HepG2 (cell line): ENCODE data around the gene CSNK1D. TPM values are rescaled to one million over a fixed set of nuclear protein-coding genes. Genes with fewer than 3 reads are reported as not detected.

ENCODE experiments used
- EEA1 ChIP-seq: sonication (generic); formaldehyde crosslinking; IDR thresholded peaks from 2 replicates; pipeline ENCODE4 v1.5.1; 2020; ENCODE audit warnings: mild to moderate bottlenecking, missing genetic modification reagents, borderline replicate concordance
- GFI1 ChIP-seq: sonication (generic); formaldehyde crosslinking; IDR thresholded peaks from 2 replicates; pipeline ENCODE4 v1.5.0; 2020; ENCODE audit warnings: missing genetic modification reagents, mild to moderate bottlenecking, borderline replicate concordance
- HMGA1 ChIP-seq: sonication (generic); formaldehyde crosslinking; conservative IDR thresholded peaks from 2 replicates; pipeline ENCODE4 v1.4.0; 2020; ENCODE audit warnings: missing genetic modification reagents
- HNRNPK ChIP-seq: fragments of 200-400 bp; formaldehyde crosslinking; IDR thresholded peaks from 2 replicates; pipeline ENCODE4 v1.6.1; 2018; ENCODE audit warnings: low read length, low read depth, moderate library complexity, mild to moderate bottlenecking; ENCODE audit not compliant: poor library complexity, severe bottlenecking
- MED8 ChIP-seq: sonication (generic); formaldehyde crosslinking; IDR thresholded peaks from 2 replicates; pipeline ENCODE4 v1.8.1; 2023; ENCODE audit warnings: mild to moderate bottlenecking, missing genetic modification reagents; ENCODE audit not compliant: insufficient replicate concordance
- MTA1 ChIP-seq: sonication (generic); formaldehyde crosslinking; IDR thresholded peaks from 2 replicates; pipeline ENCODE4 v1.4.0; 2020; ENCODE audit warnings: missing genetic modification reagents, mild to moderate bottlenecking, borderline replicate concordance
- NBN ChIP-seq: fragments of 450-650 bp; conservative IDR thresholded peaks from 2 replicates; pipeline ENCODE4 v1.6.1; 2017
- NCOA1 ChIP-seq: sonication (generic); formaldehyde crosslinking; IDR thresholded peaks from 2 replicates; pipeline ENCODE4 v1.9.0; 2021; ENCODE audit warnings: missing genetic modification reagents
- NCOA2 ChIP-seq: sonication (generic); formaldehyde crosslinking; IDR thresholded peaks from 2 replicates; pipeline ENCODE4 v1.8.0; 2022; ENCODE audit warnings: inconsistent platforms
- NCOR1 ChIP-seq: fragments of 200-600 bp; sonication (generic); IDR thresholded peaks from 2 replicates; pipeline ENCODE4 v1.7.0; 2017; ENCODE audit warnings: antibody characterized with exemption, low read length, borderline replicate concordance
- PTBP1 ChIP-seq: fragments of 200-400 bp; formaldehyde crosslinking; IDR thresholded peaks from 2 replicates; pipeline ENCODE4 v1.6.1; 2018; ENCODE audit warnings: low read length, low read depth; ENCODE audit not compliant: poor library complexity, severe bottlenecking
- RARG ChIP-seq: sonication (generic); formaldehyde crosslinking; IDR thresholded peaks from 2 replicates; pipeline ENCODE4 v1.4.0; 2020; ENCODE audit warnings: low read depth, mild to moderate bottlenecking, missing genetic modification reagents
- SMAD3 ChIP-seq: sonication (generic); formaldehyde crosslinking; IDR thresholded peaks from 2 replicates; pipeline ENCODE4 v1.4.0; 2020; ENCODE audit warnings: missing genetic modification reagents
- SNRNP70 ChIP-seq: fragments of 200-400 bp; formaldehyde crosslinking; IDR thresholded peaks from 2 replicates; pipeline ENCODE4 v1.6.1; 2017; ENCODE audit warnings: mild to moderate bottlenecking, low read depth, low read length, moderate library complexity
- SP140L ChIP-seq: sonication (generic); formaldehyde crosslinking; IDR thresholded peaks from 2 replicates; pipeline ENCODE4 v1.4.0; 2020; ENCODE audit warnings: missing genetic modification reagents, borderline replicate concordance
- SP5 ChIP-seq: IDR thresholded peaks from 2 replicates; pipeline ENCODE4 v1.6.1; 2016; ENCODE audit warnings: low read depth, borderline replicate concordance
- ZNF12 ChIP-seq: sonication (generic); formaldehyde crosslinking; IDR thresholded peaks from 2 replicates; pipeline ENCODE4 v1.5.0; 2020; ENCODE audit warnings: missing genetic modification reagents
- ZNF160 ChIP-seq: sonication (generic); formaldehyde crosslinking; IDR thresholded peaks from 2 replicates; pipeline ENCODE4 v1.8.0; 2022; ENCODE audit warnings: mild to moderate bottlenecking, inconsistent platforms, missing genetic modification reagents
- ZNF33B ChIP-seq: sonication (generic); formaldehyde crosslinking; IDR thresholded peaks from 2 replicates; pipeline ENCODE4 v1.5.1; 2020; ENCODE audit warnings: mild to moderate bottlenecking, missing genetic modification reagents
- ZNF501 ChIP-seq: sonication (generic); formaldehyde crosslinking; IDR thresholded peaks from 2 replicates; pipeline ENCODE4 v1.5.1; 2020; ENCODE audit warnings: mild to moderate bottlenecking, moderate library complexity, missing genetic modification reagents
- polyA plus RNA-seq, 8 experiments: library from polyadenylated mRNA; depleted of rRNA in 3 of 8; stranded (reverse) in 7 of 8; unstranded in 1 of 8; fragments of >200 nt; fragmentation: Illumina TruSeq in 4 of 8; extraction: Trizol in 4 of 8; gene quantifications; 2 replicates each; pipeline versions ENCODE4 v1.2.1 to v1.2.3, GENCODE V29; 2011 to 2016; ENCODE audit warnings: low read depth in 4 of 8, missing spikeins in 1 of 8, mixed read lengths in 1 of 8; ENCODE audit not compliant: insufficient read depth in 1 of 8
- total RNA-seq, 5 experiments: library from RNA; depleted of rRNA; stranded (reverse); fragments of >200 nt; fragmentation: Illumina TruSeq; extraction: Trizol; gene quantifications; 2 replicates each; pipeline ENCODE4 v1.2.3, GENCODE V29; 2016; ENCODE audit warnings: low read depth in 1 of 5
- TF ChIP-seq, protein P1 (sequence below): sonication (generic); formaldehyde crosslinking; IDR thresholded peaks from 2 replicates; pipeline ENCODE4 v1.4.0; 2020; ENCODE audit warnings: mild to moderate bottlenecking, low read depth, missing genetic modification reagents
- TF ChIP-seq, protein P2 (sequence below): sonication (generic); formaldehyde crosslinking; IDR thresholded peaks from 2 replicates; pipeline ENCODE4 v1.9.0; 2022; ENCODE audit warnings: low read depth, missing genetic modification reagents
- TF ChIP-seq, protein P3 (sequence below): sonication (generic); formaldehyde crosslinking; IDR thresholded peaks from 2 replicates; pipeline ENCODE4 v1.4.0; 2020; ENCODE audit warnings: missing genetic modification reagents, low read depth, mild to moderate bottlenecking, borderline replicate concordance

Gene CSNK1D
- total and polyA plus RNA-seq, 2 of the 13 experiments (the other 11 are each of a cell fraction or from before 2014, with no cell fraction given): 31.5 to 128 TPM

DNA sequence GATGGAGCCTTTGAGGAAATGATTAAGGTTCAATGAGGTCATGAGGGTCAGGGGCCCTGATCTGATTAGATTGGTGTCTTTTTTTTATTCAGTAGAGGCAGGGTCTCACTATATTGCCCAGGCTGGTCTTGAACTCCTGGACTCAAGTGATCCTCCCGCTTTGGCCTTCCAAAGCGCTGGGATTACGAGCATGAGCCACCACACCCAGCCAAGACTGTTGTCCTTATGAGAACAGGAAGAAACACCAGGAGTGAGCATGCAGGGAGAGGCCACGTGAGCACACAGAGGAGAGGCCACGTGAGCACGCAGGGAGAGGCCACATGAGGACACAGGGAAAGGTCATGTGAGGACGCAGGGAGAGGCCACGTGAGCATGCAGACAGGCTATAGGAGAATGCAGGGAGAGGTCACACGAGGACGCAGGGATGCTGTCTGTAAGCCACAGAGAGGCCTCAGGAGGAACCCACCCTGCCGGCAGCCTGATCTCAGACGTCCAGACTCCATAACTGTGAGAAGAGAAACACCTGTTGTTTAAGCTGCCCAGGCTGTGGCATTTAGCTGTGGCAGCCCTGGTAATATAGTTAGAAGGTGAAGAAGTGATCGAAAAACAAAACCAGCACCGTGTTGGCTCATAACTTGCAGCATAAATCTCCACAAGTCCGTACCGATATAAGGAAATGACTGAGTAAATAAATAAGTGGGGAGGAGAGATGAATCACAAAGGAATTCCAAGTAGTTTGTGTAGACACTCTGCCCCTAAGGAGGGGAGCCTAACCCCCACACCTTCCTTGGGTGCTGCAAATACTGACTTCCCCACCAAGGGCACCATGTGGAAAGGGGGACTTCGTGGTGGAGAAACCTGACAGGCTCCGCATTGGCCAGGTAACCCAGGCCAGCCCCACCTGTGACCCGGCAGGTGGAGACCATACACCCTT lies 14.6 kb upstream of the CSNK1D start (continued):
- peak; percentile 84 for TF ChIP-seq ZNF501 (CRISPR knock-in tag)
- TF ChIP-seq ZNF33B: 0 out of 2 replicates have a peak, but pooled peaks have one; percentile 81
- TF ChIP-seq SNRNP70: no peak
- TF ChIP-seq, protein P1, sequence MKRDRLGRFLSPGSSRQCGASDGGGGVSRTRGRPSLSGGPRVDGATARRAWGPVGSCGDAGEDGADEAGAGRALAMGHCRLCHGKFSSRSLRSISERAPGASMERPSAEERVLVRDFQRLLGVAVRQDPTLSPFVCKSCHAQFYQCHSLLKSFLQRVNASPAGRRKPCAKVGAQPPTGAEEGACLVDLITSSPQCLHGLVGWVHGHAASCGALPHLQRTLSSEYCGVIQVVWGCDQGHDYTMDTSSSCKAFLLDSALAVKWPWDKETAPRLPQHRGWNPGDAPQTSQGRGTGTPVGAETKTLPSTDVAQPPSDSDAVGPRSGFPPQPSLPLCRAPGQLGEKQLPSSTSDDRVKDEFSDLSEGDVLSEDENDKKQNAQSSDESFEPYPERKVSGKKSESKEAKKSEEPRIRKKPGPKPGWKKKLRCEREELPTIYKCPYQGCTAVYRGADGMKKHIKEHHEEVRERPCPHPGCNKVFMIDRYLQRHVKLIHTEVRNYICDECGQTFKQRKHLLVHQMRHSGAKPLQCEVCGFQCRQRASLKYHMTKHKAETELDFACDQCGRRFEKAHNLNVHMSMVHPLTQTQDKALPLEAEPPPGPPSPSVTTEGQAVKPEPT: peak; percentile 91; the same call in 1 of the 2 replicates
- TF ChIP-seq ZNF160 (CRISPR knock-in tag): peak; percentile 89; the same call in 1 of the 2 replicates
- no peak for TF ChIP-seq HMGA1 (CRISPR knock-in tag)
- no peak for TF ChIP-seq PTBP1
- TF ChIP-seq MTA1 (CRISPR knock-in tag): peak; percentile 96
- no peak for TF ChIP-seq RARG (CRISPR knock-in tag)
- peak; percentile 70; the same call in 1 of the 2 replicates for TF ChIP-seq SP5 (CRISPR knock-in tag)
- TF ChIP-seq, protein P2, sequence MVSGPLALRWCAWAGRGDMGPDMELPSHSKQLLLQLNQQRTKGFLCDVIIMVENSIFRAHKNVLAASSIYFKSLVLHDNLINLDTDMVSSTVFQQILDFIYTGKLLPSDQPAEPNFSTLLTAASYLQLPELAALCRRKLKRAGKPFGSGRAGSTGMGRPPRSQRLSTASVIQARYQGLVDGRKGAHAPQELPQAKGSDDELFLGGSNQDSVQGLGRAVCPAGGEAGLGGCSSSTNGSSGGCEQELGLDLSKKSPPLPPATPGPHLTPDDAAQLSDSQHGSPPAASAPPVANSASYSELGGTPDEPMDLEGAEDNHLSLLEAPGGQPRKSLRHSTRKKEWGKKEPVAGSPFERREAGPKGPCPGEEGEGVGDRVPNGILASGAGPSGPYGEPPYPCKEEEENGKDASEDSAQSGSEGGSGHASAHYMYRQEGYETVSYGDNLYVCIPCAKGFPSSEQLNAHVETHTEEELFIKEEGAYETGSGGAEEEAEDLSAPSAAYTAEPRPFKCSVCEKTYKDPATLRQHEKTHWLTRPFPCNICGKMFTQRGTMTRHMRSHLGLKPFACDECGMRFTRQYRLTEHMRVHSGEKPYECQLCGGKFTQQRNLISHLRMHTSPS: no peak
- TF ChIP-seq, protein P3, sequence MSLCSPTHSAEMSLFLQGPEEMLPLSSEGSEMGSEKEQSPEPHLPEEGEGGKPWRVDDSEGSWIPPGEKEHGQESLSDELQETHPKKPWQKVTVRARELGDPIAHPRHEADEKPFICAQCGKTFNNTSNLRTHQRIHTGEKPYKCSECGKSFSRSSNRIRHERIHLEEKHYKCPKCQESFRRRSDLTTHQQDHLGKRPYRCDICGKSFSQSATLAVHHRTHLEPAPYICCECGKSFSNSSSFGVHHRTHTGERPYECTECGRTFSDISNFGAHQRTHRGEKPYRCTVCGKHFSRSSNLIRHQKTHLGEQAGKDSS: peak; percentile 98
- TF ChIP-seq NCOR1: peak; percentile 98
- peak; percentile 77 for TF ChIP-seq ZNF12
- peak; percentile 61; the same call in 1 of the 2 replicates for TF ChIP-seq GFI1 (CRISPR knock-in tag)
- TF ChIP-seq NCOA2: peak; percentile 97
- TF ChIP-seq SP140L: no peak
- TF ChIP-seq NCOA1 (CRISPR knock-in tag): peak; percentile 100
- TF ChIP-seq HNRNPK: no peak
- TF ChIP-seq MED8: peak; percentile 69
- TF ChIP-seq NBN: no peak
- no peak; the same call in 1 of the 2 replicates for TF ChIP-seq EEA1 (CRISPR knock-in tag)
- peak; percentile 95 for TF ChIP-seq SMAD3 (CRISPR knock-in tag)
